SK-N-SH treated with all-trans-retinoic acid at 6 μM for 48 hours (cell line): ENCODE data around the gene ALX4.

ENCODE experiments used
- ATAC-seq: fragments of 200-7000 bp; cut with Tn5 transposase; 3 replicates; pipeline ENCODE4 v1.9.1; 2020; ENCODE audit warnings: mild to moderate bottlenecking, moderate library complexity
- BACH2 ChIP-seq: fragments of 250-450 bp; sonication (Bioruptor Pico); IDR thresholded peaks from 2 replicates; pipeline ENCODE4 v1.9.0; 2021; ENCODE audit warnings: mild to moderate bottlenecking, borderline replicate concordance
- CREB5 ChIP-seq: fragments of 250-450 bp; sonication (Bioruptor Pico); IDR thresholded peaks from 2 replicates; pipeline ENCODE4 v1.5.1; 2020; ENCODE audit warnings: low read depth, mild to moderate bottlenecking, moderate library complexity
- CSDC2 ChIP-seq: fragments of 250-450 bp; sonication (Bioruptor Pico); IDR thresholded peaks from 2 replicates; pipeline ENCODE4 v1.5.0; 2020; ENCODE audit warnings: mild to moderate bottlenecking, moderate library complexity
- ESRRG ChIP-seq: fragments of 250-450 bp; sonication (Bioruptor Pico); IDR thresholded peaks from 2 replicates; pipeline ENCODE4 v1.6.1; 2021; ENCODE audit warnings: mild to moderate bottlenecking
- GLIS3 ChIP-seq: fragments of 250-450 bp; sonication (Bioruptor Pico); IDR thresholded peaks from 2 replicates; pipeline ENCODE4 v1.5.0; 2020; ENCODE audit warnings: mild to moderate bottlenecking, moderate library complexity
- ISL1 ChIP-seq: fragments of 250-450 bp; sonication (Bioruptor Pico); IDR thresholded peaks from 2 replicates; pipeline ENCODE4 v2.1.2; 2022; ENCODE audit warnings: mild to moderate bottlenecking, moderate library complexity
- OSR1 ChIP-seq: fragments of 250-450 bp; sonication (Bioruptor Pico); IDR thresholded peaks from 2 replicates; pipeline ENCODE4 v1.8.0; 2022; ENCODE audit warnings: moderate library complexity, mild to moderate bottlenecking, inconsistent platforms
- PATZ1 ChIP-seq: fragments of 250-450 bp; sonication (Bioruptor Pico); IDR thresholded peaks from 2 replicates; pipeline ENCODE4 v1.8.0; 2020; ENCODE audit warnings: mild to moderate bottlenecking, moderate library complexity, borderline replicate concordance
- POU6F1 ChIP-seq: fragments of 250-450 bp; sonication (Bioruptor Pico); IDR thresholded peaks from 2 replicates; pipeline ENCODE4 v1.8.0; 2021; ENCODE audit warnings: low read depth, mild to moderate bottlenecking, moderate library complexity, borderline replicate concordance
- PPARA ChIP-seq: fragments of 250-450 bp; sonication (Bioruptor Pico); IDR thresholded peaks from 2 replicates; pipeline ENCODE4 v1.5.0; 2020; ENCODE audit warnings: mild to moderate bottlenecking, borderline replicate concordance
- RARB ChIP-seq: fragments of 250-450 bp; sonication (Bioruptor Pico); IDR thresholded peaks from 2 replicates; pipeline ENCODE4 v1.8.0; 2021; ENCODE audit warnings: mild to moderate bottlenecking, moderate library complexity
- SNAI2 ChIP-seq: fragments of 250-450 bp; sonication (Bioruptor Pico); IDR thresholded peaks from 2 replicates; pipeline ENCODE4 v1.5.0; 2020; ENCODE audit warnings: mild to moderate bottlenecking, moderate library complexity
- TCF4 ChIP-seq: fragments of 250-450 bp; sonication (Bioruptor Pico); IDR thresholded peaks from 2 replicates; pipeline ENCODE4 v1.8.0; 2021; ENCODE audit warnings: mild to moderate bottlenecking, moderate library complexity, borderline replicate concordance
- TOX ChIP-seq: fragments of 250-450 bp; sonication (Bioruptor Pico); IDR thresholded peaks from 2 replicates; pipeline ENCODE4 v1.8.0; 2021; ENCODE audit warnings: mild to moderate bottlenecking, moderate library complexity, borderline replicate concordance
- ZC3H10 ChIP-seq: fragments of 250-450 bp; sonication (Bioruptor Pico); IDR thresholded peaks from 2 replicates; pipeline ENCODE4 v1.5.1; 2021; ENCODE audit warnings: mild to moderate bottlenecking, moderate library complexity
- ZFP3 ChIP-seq: fragments of 250-450 bp; sonication (Bioruptor Pico); IDR thresholded peaks from 2 replicates; pipeline ENCODE4 v1.5.0; 2020; ENCODE audit warnings: mild to moderate bottlenecking, moderate library complexity
- ZFP30 ChIP-seq: fragments of 450-650 bp; formaldehyde crosslinking; IDR thresholded peaks from 2 replicates; pipeline ENCODE4 v1.5.0; 2022; ENCODE audit warnings: mild to moderate bottlenecking, moderate library complexity
- ZNF565 ChIP-seq: fragments of 450-650 bp; formaldehyde crosslinking; conservative IDR thresholded peaks from 2 replicates; pipeline ENCODE4 v1.5.0; 2020; ENCODE audit warnings: low read depth, mild to moderate bottlenecking, moderate library complexity
- ZNF70 ChIP-seq: fragments of 450-650 bp; formaldehyde crosslinking; IDR thresholded peaks from 2 replicates; pipeline ENCODE4 v1.5.0; 2020; ENCODE audit warnings: mild to moderate bottlenecking, moderate library complexity
- TF ChIP-seq, protein P1 (sequence below): fragments of 250-450 bp; sonication (Bioruptor Pico); IDR thresholded peaks from 2 replicates; pipeline ENCODE4 v1.5.1; 2021; ENCODE audit warnings: mild to moderate bottlenecking, moderate library complexity
- TF ChIP-seq, protein P2 (sequence below): fragments of 250-450 bp; sonication (Bioruptor Pico); IDR thresholded peaks from 2 replicates; pipeline ENCODE4 v1.5.0; 2020; ENCODE audit warnings: mild to moderate bottlenecking, moderate library complexity

Gene ALX4

GRCh38 chr11:44306052-44306917, 3.7 kb downstream of the ALX4 start (continued):
- TF ChIP-seq TCF4 (CRISPR knock-in tag) (no peak), CREB5 (CRISPR knock-in tag) (no peak), SNAI2 (CRISPR knock-in tag) (no peak)

- TF ChIP-seq ZC3H10 (CRISPR knock-in tag), result no peak
- no peak for TF ChIP-seq RARB (CRISPR knock-in tag)
- TF ChIP-seq, protein P1, sequence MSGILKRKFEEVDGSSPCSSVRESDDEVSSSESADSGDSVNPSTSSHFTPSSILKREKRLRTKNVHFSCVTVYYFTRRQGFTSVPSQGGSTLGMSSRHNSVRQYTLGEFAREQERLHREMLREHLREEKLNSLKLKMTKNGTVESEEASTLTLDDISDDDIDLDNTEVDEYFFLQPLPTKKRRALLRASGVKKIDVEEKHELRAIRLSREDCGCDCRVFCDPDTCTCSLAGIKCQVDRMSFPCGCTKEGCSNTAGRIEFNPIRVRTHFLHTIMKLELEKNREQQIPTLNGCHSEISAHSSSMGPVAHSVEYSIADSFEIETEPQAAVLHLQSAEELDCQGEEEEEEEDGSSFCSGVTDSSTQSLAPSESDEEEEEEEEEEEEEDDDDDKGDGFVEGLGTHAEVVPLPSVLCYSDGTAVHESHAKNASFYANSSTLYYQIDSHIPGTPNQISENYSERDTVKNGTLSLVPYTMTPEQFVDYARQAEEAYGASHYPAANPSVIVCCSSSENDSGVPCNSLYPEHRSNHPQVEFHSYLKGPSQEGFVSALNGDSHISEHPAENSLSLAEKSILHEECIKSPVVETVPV (CRISPR knock-in tag), result no peak
- TF ChIP-seq TOX, result no peak
- TF ChIP-seq CREB5 (CRISPR knock-in tag), result no peak
- no peak for TF ChIP-seq PPARA
- no peak for TF ChIP-seq CSDC2 (CRISPR knock-in tag)
- no peak for TF ChIP-seq ZNF70 (CRISPR knock-in tag)
- ATAC-seq, result peak; percentile 9; the same call in 2 of the 3 replicates
These were observed 4.4 kb downstream of the ALX4 start for GRCh38 chr11:44305470-44306051.

GRCh38 chr11:44305026-44305469, 4.9 kb downstream of the ALX4 start:
- ATAC-seq, result no peak

More at GRCh38 chr11:44305026-44305469, 4.9 kb downstream of the ALX4 start:
- TF ChIP-seq PPARA, result no peak
- TF ChIP-seq BACH2 (CRISPR knock-in tag), result no peak
- TF ChIP-seq PATZ1 (CRISPR knock-in tag), result no peak
- TF ChIP-seq TOX, result no peak
- no peak for TF ChIP-seq TCF4 (CRISPR knock-in tag)
- TF ChIP-seq SNAI2 (CRISPR knock-in tag), result no peak
- TF ChIP-seq ZNF565, result no peak
- TF ChIP-seq, protein P1 (CRISPR knock-in tag), result no peak
- no peak for TF ChIP-seq POU6F1 (CRISPR knock-in tag)
- TF ChIP-seq ZFP3, result no peak
- TF ChIP-seq ZFP30 (CRISPR knock-in tag), result no peak
- TF ChIP-seq ZNF70 (CRISPR knock-in tag), result no peak
- TF ChIP-seq OSR1 (CRISPR knock-in tag), result no peak
- no peak for TF ChIP-seq ISL1
- TF ChIP-seq CSDC2 (CRISPR knock-in tag), result no peak
- TF ChIP-seq, protein P2, sequence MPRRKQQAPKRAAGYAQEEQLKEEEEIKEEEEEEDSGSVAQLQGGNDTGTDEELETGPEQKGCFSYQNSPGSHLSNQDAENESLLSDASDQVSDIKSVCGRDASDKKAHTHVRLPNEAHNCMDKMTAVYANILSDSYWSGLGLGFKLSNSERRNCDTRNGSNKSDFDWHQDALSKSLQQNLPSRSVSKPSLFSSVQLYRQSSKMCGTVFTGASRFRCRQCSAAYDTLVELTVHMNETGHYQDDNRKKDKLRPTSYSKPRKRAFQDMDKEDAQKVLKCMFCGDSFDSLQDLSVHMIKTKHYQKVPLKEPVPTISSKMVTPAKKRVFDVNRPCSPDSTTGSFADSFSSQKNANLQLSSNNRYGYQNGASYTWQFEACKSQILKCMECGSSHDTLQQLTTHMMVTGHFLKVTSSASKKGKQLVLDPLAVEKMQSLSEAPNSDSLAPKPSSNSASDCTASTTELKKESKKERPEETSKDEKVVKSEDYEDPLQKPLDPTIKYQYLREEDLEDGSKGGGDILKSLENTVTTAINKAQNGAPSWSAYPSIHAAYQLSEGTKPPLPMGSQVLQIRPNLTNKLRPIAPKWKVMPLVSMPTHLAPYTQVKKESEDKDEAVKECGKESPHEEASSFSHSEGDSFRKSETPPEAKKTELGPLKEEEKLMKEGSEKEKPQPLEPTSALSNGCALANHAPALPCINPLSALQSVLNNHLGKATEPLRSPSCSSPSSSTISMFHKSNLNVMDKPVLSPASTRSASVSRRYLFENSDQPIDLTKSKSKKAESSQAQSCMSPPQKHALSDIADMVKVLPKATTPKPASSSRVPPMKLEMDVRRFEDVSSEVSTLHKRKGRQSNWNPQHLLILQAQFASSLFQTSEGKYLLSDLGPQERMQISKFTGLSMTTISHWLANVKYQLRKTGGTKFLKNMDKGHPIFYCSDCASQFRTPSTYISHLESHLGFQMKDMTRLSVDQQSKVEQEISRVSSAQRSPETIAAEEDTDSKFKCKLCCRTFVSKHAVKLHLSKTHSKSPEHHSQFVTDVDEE (CRISPR knock-in tag), result no peak
- no peak for TF ChIP-seq RARB (CRISPR knock-in tag)
- no peak for TF ChIP-seq ZC3H10 (CRISPR knock-in tag)
- no peak for TF ChIP-seq GLIS3
- no peak for TF ChIP-seq ESRRG
